Mesothelial cell of epicardium (in vitro differentiated cells): ENCODE measurements around the gene CTNNA1. TPM values are rescaled to one million over a fixed set of nuclear protein-coding genes. Genes with fewer than 3 reads are reported as not detected.

Experiments
- DNase-seq, 2 experiments: peaks; one replicate each; pipeline ENCODE4 v3.0.0; 2021; ENCODE audit warnings: low spot score in 2 of 2; ENCODE audit not compliant: unreplicated experiment in 2 of 2
- H3K27ac Mint-ChIP-seq: 2 replicates; pipeline ENCODE4 v1.8.0; 2021; ENCODE audit warnings: mixed read lengths
- H3K27me3 Mint-ChIP-seq: 2 replicates; pipeline ENCODE4 v1.8.0; 2021; ENCODE audit warnings: low read depth, mixed read lengths
- H3K36me3 Mint-ChIP-seq: 2 replicates; pipeline ENCODE4 v1.8.0; 2021; ENCODE audit warnings: mixed read lengths
- H3K4me1 Mint-ChIP-seq: 2 replicates; pipeline ENCODE4 v1.8.0; 2021; ENCODE audit warnings: mixed read lengths
- H3K4me3 Mint-ChIP-seq: 2 replicates; pipeline ENCODE4 v1.8.0; 2021; ENCODE audit warnings: mild to moderate bottlenecking, moderate library complexity, mixed read lengths
- H3K9me3 Mint-ChIP-seq: 2 replicates; pipeline ENCODE4 v1.8.0; 2021; ENCODE audit warnings: mixed read lengths
- CTCF ChIP-seq: fragments of 200-600 bp; sonication (generic); IDR thresholded peaks from one replicate; pipeline ENCODE4 v1.5.0; 2021; ENCODE audit warnings: antibody characterized with exemption; ENCODE audit not compliant: unreplicated experiment
- total RNA-seq: library from RNA; stranded (reverse); gene quantifications from 3 replicates; pipeline ENCODE4 v1.2.1, GENCODE V29; 2021

Gene CTNNA1
- total RNA-seq, 1 donor from 2014 or later = 427 TPM

- Mint-ChIP-seq H3K27me3 (no peaks in the 10 kb centered on the region), H3K36me3 (no peaks in the 10 kb centered on the region), H3K4me1 (peaks cover 60% of the 10 kb centered on the region), H3K4me3 (no peak overlapping the region), H3K9me3 (no peaks in the 10 kb centered on the region), H3K27ac (peak overlapping the region; percentile 88)
- DNase-seq = no peak
- no peak for TF ChIP-seq CTCF
These were observed 212.4 kb downstream of the CTNNA1 start for GRCh38 chr5:138965626-138966025.

GRCh38 chr5:138966236-138966985, 213.2 kb downstream of the CTNNA1 start:
- no peak for DNase-seq
- no peak for TF ChIP-seq CTCF
- H3K4me3 Mint-ChIP-seq = no peak overlapping the region
- H3K9me3 Mint-ChIP-seq = no peaks in the 10 kb centered on the region
- no peaks in the 10 kb centered on the region for H3K27me3 Mint-ChIP-seq
- H3K27ac Mint-ChIP-seq = no peak overlapping the region
- H3K36me3 Mint-ChIP-seq = no peaks in the 10 kb centered on the region
- H3K4me1 Mint-ChIP-seq = peaks cover 53% of the 10 kb centered on the region

- TF ChIP-seq CTCF = no peak
- H3K27ac Mint-ChIP-seq = no peak overlapping the region
These were observed 214.7 kb downstream of the CTNNA1 start for GRCh38 chr5:138967791-138968448.

GRCh38 chr5:138968601-138969000, 215.4 kb downstream of the CTNNA1 start:
- H3K4me1 Mint-ChIP-seq = peaks cover 38% of the 10 kb centered on the region
- no peak overlapping the region for H3K27ac Mint-ChIP-seq
- no peak overlapping the region for H3K4me3 Mint-ChIP-seq
- DNase-seq = no peak
- no peak for TF ChIP-seq CTCF
- H3K27me3 Mint-ChIP-seq = no peaks in the 10 kb centered on the region
- no peaks in the 10 kb centered on the region for H3K36me3 Mint-ChIP-seq
- no peaks in the 10 kb centered on the region for H3K9me3 Mint-ChIP-seq

More at GRCh38 chr5:138967791-138968448, 214.7 kb downstream of the CTNNA1 start:
- peaks cover 44% of the 10 kb centered on the region for H3K4me1 Mint-ChIP-seq
- H3K36me3 Mint-ChIP-seq = no peaks in the 10 kb centered on the region
- H3K9me3 Mint-ChIP-seq = no peaks in the 10 kb centered on the region
- no peak for DNase-seq
- H3K27me3 Mint-ChIP-seq = no peaks in the 10 kb centered on the region
- H3K4me3 Mint-ChIP-seq = no peak overlapping the region

- H3K36me3 Mint-ChIP-seq = no peaks in the 10 kb centered on the region
- H3K9me3 Mint-ChIP-seq = no peaks in the 10 kb centered on the region
- no peak for TF ChIP-seq CTCF
- H3K4me1 Mint-ChIP-seq = peaks cover 38% of the 10 kb centered on the region
- no peak for DNase-seq
- H3K27ac Mint-ChIP-seq = no peak overlapping the region
- no peaks in the 10 kb centered on the region for H3K27me3 Mint-ChIP-seq
- no peak overlapping the region for H3K4me3 Mint-ChIP-seq
These were observed 216.2 kb downstream of the CTNNA1 start for GRCh38 chr5:138969323-138970002.
